ENCODE results near the gene VMP1. TPM values are rescaled to one million over a fixed set of nuclear protein-coding genes. Genes with fewer than 3 reads are reported as not detected.

VMP1 gene
- total RNA-seq, 1 experiment from 2014 or later, result 236 TPM

DNA sequence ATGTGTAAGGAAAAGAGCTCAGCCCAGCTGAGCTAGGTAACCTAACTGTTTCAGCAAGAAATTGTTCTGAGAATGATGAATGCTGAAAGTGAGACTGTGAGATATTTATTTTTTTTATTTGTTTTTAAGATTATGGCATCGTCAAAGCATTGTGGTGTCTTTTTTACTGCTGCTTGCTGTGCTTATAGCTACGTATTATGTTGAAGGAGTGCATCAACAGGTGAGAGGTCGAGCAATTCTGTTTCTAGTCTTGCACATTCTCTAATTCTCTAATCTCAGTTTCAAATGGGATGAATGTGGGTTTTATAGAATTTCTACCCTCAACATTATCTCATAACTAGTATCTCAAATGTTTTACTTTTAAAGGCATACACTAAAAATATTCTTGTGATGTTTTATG is 29.9 kb downstream of the VMP1 start:
- Histone ChIP-seq H3K27me3 (ENCODE audit: insufficient read depth, low read depth) (no peaks in the 10 kb centered on the region), H3K36me3 (ENCODE audit: low read depth) (0 out of 2 replicates have a peak, but pooled peaks cover 17% of the 10 kb centered on the region), H3K4me1 (replicated peaks; ENCODE audit: insufficient read depth) (no peaks in the 10 kb centered on the region), H3K4me2 (no peak overlapping the region), H4K20me1 (ENCODE audit: insufficient read depth) (no peaks in the 10 kb centered on the region), H3K9me3 (ENCODE audit: insufficient read depth, low read depth) (no peaks in the 10 kb centered on the region), H2AFZ (no peak overlapping the region), H3K79me2 (ENCODE audit: low read depth) (peaks cover 6% of the 10 kb centered on the region), H3K4me3 (no peak overlapping the region), H3K27ac (no peak overlapping the region), H3F3A (ENCODE audit: insufficient read depth, low read depth) (peaks cover 8% of the 10 kb centered on the region), H3K9me2 (ENCODE audit: insufficient read depth) (no peaks in the 10 kb centered on the region)
- CTCF ChIA-PET, result no interaction called here
- no peak for DNase-seq
- no TSS peak for BruUV-seq (replicated peaks)
- POLR2A ChIA-PET (ENCODE audit: unreplicated experiment), result no interaction called here
- TF ChIP-seq, protein P1, sequence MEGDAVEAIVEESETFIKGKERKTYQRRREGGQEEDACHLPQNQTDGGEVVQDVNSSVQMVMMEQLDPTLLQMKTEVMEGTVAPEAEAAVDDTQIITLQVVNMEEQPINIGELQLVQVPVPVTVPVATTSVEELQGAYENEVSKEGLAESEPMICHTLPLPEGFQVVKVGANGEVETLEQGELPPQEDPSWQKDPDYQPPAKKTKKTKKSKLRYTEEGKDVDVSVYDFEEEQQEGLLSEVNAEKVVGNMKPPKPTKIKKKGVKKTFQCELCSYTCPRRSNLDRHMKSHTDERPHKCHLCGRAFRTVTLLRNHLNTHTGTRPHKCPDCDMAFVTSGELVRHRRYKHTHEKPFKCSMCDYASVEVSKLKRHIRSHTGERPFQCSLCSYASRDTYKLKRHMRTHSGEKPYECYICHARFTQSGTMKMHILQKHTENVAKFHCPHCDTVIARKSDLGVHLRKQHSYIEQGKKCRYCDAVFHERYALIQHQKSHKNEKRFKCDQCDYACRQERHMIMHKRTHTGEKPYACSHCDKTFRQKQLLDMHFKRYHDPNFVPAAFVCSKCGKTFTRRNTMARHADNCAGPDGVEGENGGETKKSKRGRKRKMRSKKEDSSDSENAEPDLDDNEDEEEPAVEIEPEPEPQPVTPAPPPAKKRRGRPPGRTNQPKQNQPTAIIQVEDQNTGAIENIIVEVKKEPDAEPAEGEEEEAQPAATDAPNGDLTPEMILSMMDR (conservative IDR thresholded peaks at IDR 0.05), result no peak
- TF ChIP-seq EZH2 (IDR thresholded peaks at IDR 0.05; ENCODE audit: low read depth), result no peak
- intact Hi-C loops (cut with micrococcal nuclease; ENCODE audit: unreplicated experiment), result no loop called here

DNA sequence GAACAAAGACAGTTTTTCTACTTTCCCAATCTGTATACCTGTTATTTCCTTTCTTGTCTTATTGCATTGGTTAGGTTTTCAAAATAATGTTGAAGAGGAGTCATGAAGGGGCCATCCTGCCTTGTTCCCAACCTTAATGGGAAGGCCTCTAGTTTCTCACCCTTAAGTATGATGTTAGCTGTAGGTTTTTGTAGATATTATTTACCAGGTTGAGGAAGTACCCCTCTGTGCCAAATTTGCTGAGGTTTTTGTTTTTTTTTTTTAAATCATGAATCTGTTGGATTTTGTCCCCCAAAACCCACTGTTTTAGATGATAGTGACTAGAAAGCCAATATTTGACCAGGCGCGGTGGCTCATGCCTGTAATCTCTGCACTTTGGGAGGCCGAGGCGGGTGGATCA is 36.4 kb downstream of the VMP1 start:
- no peak overlapping the region for H3K4me3 ChIP-seq
- peaks cover 3% of the 10 kb centered on the region; the same call in 1 of the 2 replicates for H3K4me1 ChIP-seq (replicated peaks; ENCODE audit: insufficient read depth)
- no peaks in the 10 kb centered on the region for H3K9me2 ChIP-seq (ENCODE audit: insufficient read depth)
- no peaks in the 10 kb centered on the region for H4K20me1 ChIP-seq (ENCODE audit: insufficient read depth)
- CTCF ChIA-PET, result no interaction called here
- no peak for DNase-seq
- H3K9me3 ChIP-seq (ENCODE audit: insufficient read depth, low read depth), result no peaks in the 10 kb centered on the region
- no peaks in the 10 kb centered on the region for H3K79me2 ChIP-seq (ENCODE audit: low read depth)
- H3K36me3 ChIP-seq (ENCODE audit: low read depth), result peaks cover 19% of the 10 kb centered on the region; the same call in 1 of the 2 replicates
- H3K4me2 ChIP-seq, result no peak overlapping the region
- POLR2A ChIA-PET (ENCODE audit: unreplicated experiment), result no interaction called here
- H3F3A ChIP-seq (ENCODE audit: insufficient read depth, low read depth), result peaks cover 28% of the 10 kb centered on the region
- BruUV-seq (replicated peaks), result no TSS peak
- intact Hi-C loops (cut with micrococcal nuclease; ENCODE audit: unreplicated experiment), result no loop called here
- H3K27me3 ChIP-seq (ENCODE audit: insufficient read depth, low read depth), result no peaks in the 10 kb centered on the region
- TF ChIP-seq, protein P1 (conservative IDR thresholded peaks at IDR 0.05), result no peak
- TF ChIP-seq EZH2 (IDR thresholded peaks at IDR 0.05; ENCODE audit: low read depth), result no peak
- no peak overlapping the region for H2AFZ ChIP-seq
- no peak overlapping the region for H3K27ac ChIP-seq

DNA sequence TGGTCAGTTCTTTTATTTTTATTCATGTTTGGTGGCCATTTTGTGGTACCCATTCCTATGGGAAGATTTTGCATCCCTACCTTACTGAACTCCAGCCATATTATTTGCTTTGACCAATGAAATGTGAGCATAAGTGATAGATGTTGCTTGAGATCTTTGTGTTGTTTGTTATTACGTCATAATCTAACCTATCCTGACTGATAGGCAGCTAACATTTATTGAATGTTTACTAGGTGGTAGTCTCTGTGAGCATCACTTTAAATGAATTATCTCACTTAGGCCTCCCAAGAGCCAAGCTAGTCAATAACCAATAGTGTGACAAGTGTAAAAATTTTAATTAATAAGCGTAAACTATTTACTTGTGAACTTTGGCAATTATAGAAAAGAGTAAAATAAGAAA is 37.6 kb downstream of the VMP1 start:
- TF ChIP-seq EZH2 (IDR thresholded peaks at IDR 0.05; ENCODE audit: low read depth), result no peak
- TF ChIP-seq, protein P1 (conservative IDR thresholded peaks at IDR 0.05), result no peak
- peaks cover 3% of the 10 kb centered on the region; the same call in 1 of the 2 replicates for H3K4me1 ChIP-seq (replicated peaks; ENCODE audit: insufficient read depth)
- H2AFZ ChIP-seq, result no peak overlapping the region
- DNase-seq, result no peak
- no peaks in the 10 kb centered on the region for H4K20me1 ChIP-seq (ENCODE audit: insufficient read depth)
- peaks cover 13% of the 10 kb centered on the region; the same call in 1 of the 2 replicates for H3K36me3 ChIP-seq (ENCODE audit: low read depth)
- H3K9me3 ChIP-seq (ENCODE audit: insufficient read depth, low read depth), result no peaks in the 10 kb centered on the region
- ChIA-PET CTCF (no interaction called here), POLR2A (ENCODE audit: unreplicated experiment) (no interaction called here)
- no peaks in the 10 kb centered on the region for H3K9me2 ChIP-seq (ENCODE audit: insufficient read depth)
- H3K27ac ChIP-seq, result no peak overlapping the region
- intact Hi-C loops (cut with micrococcal nuclease; ENCODE audit: unreplicated experiment), result no loop called here
- no TSS peak for BruUV-seq (replicated peaks)
- no peak overlapping the region for H3K4me2 ChIP-seq
- no peak overlapping the region for H3K4me3 ChIP-seq
- no peaks in the 10 kb centered on the region for H3K79me2 ChIP-seq (ENCODE audit: low read depth)
- H3K27me3 ChIP-seq (ENCODE audit: insufficient read depth, low read depth), result no peaks in the 10 kb centered on the region
- H3F3A ChIP-seq (ENCODE audit: insufficient read depth, low read depth), result peaks cover 27% of the 10 kb centered on the region

All from PC-9 (cell line).